Activated naive CD4-positive, alpha-beta T cell treated with anti-CD3 and anti-CD28 coated beads for 36 hours (primary cell): ENCODE results near the gene AKAP8. TPM values are rescaled to one million over a fixed set of nuclear protein-coding genes. Genes with fewer than 3 reads are reported as not detected.
"Not testable (repeated sequence)": the region's sequence is repeated elsewhere in the genome, so short reads cannot be mapped to it uniquely, and the experiment has no call there.

Experiments
- CTCF ChIA-PET: fragments of 350-600 bp; sonication (Branson Sonifier 250); formaldehyde crosslinking; loops from one replicate; lab custom pipeline; 2021; ENCODE audit warnings: antibody characterized with exemption; lab: Charles Lee
- DNase-seq: peaks from one replicate; pipeline ENCODE4 v3.0.0-alpha.2; 2020
- H3K27ac Mint-ChIP-seq: one replicate; pipeline ENCODE4 v1.8.0; 2021; ENCODE audit warnings: mild to moderate bottlenecking, mixed read lengths
- H3K27me3 Mint-ChIP-seq: one replicate; pipeline ENCODE4 v1.8.0; 2021; ENCODE audit warnings: low read depth, mixed read lengths
- H3K36me3 Mint-ChIP-seq: one replicate; pipeline ENCODE4 v1.8.0; 2021; ENCODE audit warnings: low read depth, mixed read lengths
- H3K4me1 Mint-ChIP-seq: one replicate; pipeline ENCODE4 v1.8.0; 2021; ENCODE audit warnings: low read depth, mixed read lengths
- H3K4me3 Mint-ChIP-seq: one replicate; pipeline ENCODE4 v1.8.0; 2021; ENCODE audit warnings: mild to moderate bottlenecking, moderate library complexity, mixed read lengths
- H3K9me3 Mint-ChIP-seq: one replicate; pipeline ENCODE4 v1.8.0; 2021; ENCODE audit warnings: mixed read lengths
- intact Hi-C: fragments of 100-400 bp; cut with micrococcal nuclease; formaldehyde crosslinking; loops from one replicate; pipeline ENCODE4 v1.15.1; 2023
- total RNA-seq, 2 experiments: library from RNA; stranded (reverse); gene quantifications; one replicate each; pipeline ENCODE4 v1.2.3, GENCODE V29; 2021

AKAP8 gene
- total RNA-seq, 2 experiments from 2014 or later = 27.1 to 30.3 TPM

GRCh38 chr19:15341328-15341727, 38.3 kb downstream of the AKAP8 start:
- H3K27ac Mint-ChIP-seq, H3K36me3 Mint-ChIP-seq, DNase-seq, H3K4me1 Mint-ChIP-seq, CTCF ChIA-PET, H3K4me3 Mint-ChIP-seq, H3K9me3 Mint-ChIP-seq, intact Hi-C loops, H3K27me3 Mint-ChIP-seq: not testable (repeated sequence)

DNA sequence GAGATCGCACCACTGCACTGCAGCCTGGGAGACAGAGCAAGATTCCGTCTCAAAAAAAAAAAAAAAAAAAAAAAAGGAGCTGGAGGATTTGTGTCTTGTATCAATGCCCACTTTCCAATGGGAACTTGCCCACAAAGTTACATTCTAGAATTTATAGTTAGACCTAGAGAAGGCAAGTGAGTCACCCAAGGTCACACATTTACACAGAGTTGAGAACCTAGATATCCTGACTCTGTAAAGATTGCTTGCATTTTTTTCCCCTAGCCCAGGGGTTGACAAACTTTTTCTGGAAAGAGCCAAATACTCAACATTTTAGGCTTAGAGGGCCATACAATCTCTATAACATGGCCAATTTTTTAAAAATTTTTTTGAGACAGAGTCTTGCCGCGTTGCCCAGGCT, 39.5 kb downstream of the AKAP8 start:
- no peak for DNase-seq
- Mint-ChIP-seq H3K4me1 (no peaks in the 10 kb centered on the region), H3K4me3 (no peak overlapping the region), H3K36me3 (no peaks in the 10 kb centered on the region), H3K27me3 (no peaks in the 10 kb centered on the region), H3K27ac (no peak overlapping the region), H3K9me3 (no peaks in the 10 kb centered on the region)
- CTCF ChIA-PET = interaction anchor here (0.7 kb wide), 1 partner anchor 204 kb away, joined by 3 read pairs; no protein-coding TSS in a partner anchor
- intact Hi-C loops = no loop called here

GRCh38 chr19:15337202-15337601, 42.4 kb downstream of the AKAP8 start:
- no peaks in the 10 kb centered on the region for H3K36me3 Mint-ChIP-seq
- intact Hi-C loops = loop anchor here (10.0 kb wide), 1 partner anchor 212 kb away; a partner anchor contains a TSS
- H3K9me3 Mint-ChIP-seq = no peaks in the 10 kb centered on the region
- H3K27me3 Mint-ChIP-seq = no peaks in the 10 kb centered on the region
- peaks cover 13% of the 10 kb centered on the region for H3K4me1 Mint-ChIP-seq
- no peak overlapping the region for H3K27ac Mint-ChIP-seq
- H3K4me3 Mint-ChIP-seq = no peak overlapping the region
- CTCF ChIA-PET = interaction anchor here (0.8 to 1.1 kb wide), 2 partner anchors 9 to 186 kb away, joined by 3 to 4 read pairs; no protein-coding TSS in a partner anchor
- no peak for DNase-seq

GRCh38 chr19:15335992-15336391, 43.6 kb downstream of the AKAP8 start:
- intact Hi-C loops = loop anchor here (10.0 kb wide), 1 partner anchor 211 kb away; a partner anchor contains a TSS
- DNase-seq, H3K27me3 Mint-ChIP-seq, H3K36me3 Mint-ChIP-seq, H3K27ac Mint-ChIP-seq, CTCF ChIA-PET, H3K9me3 Mint-ChIP-seq, H3K4me3 Mint-ChIP-seq: not testable (repeated sequence)
- H3K4me1 Mint-ChIP-seq = peaks cover 13% of the 10 kb centered on the region

GRCh38 chr19:15332311-15332996, 47.1 kb downstream of the AKAP8 start, which contains the start of gene BRD4:
BRD4 (minus strand) TSS chr19:15332539; CDS start chr19:15273099, 59,440 bp downstream.
- H3K9me3 Mint-ChIP-seq = no peaks in the 10 kb centered on the region
- peak; percentile 73 for DNase-seq
- CTCF ChIA-PET = interaction anchor here (0.7 to 1.5 kb wide), 5 partner anchors 8 to 754 kb away, joined by 3 to 5 read pairs (median 4); no protein-coding TSS in a partner anchor
- peak within 1 kb of the TSS; percentile 93 for H3K27ac Mint-ChIP-seq
- H3K4me1 Mint-ChIP-seq = peaks cover 45% of the 10 kb centered on the region
- no peaks in the 10 kb centered on the region for H3K27me3 Mint-ChIP-seq
- peaks cover 16% of the 10 kb centered on the region for H3K36me3 Mint-ChIP-seq
- intact Hi-C loops = loop anchor here (1.0 to 10.0 kb wide), 4 partner anchors 47 to 225 kb away; partner anchors contain the start of gene AKAP8
- H3K4me3 Mint-ChIP-seq = peak within 1 kb of the TSS; percentile 94

DNA sequence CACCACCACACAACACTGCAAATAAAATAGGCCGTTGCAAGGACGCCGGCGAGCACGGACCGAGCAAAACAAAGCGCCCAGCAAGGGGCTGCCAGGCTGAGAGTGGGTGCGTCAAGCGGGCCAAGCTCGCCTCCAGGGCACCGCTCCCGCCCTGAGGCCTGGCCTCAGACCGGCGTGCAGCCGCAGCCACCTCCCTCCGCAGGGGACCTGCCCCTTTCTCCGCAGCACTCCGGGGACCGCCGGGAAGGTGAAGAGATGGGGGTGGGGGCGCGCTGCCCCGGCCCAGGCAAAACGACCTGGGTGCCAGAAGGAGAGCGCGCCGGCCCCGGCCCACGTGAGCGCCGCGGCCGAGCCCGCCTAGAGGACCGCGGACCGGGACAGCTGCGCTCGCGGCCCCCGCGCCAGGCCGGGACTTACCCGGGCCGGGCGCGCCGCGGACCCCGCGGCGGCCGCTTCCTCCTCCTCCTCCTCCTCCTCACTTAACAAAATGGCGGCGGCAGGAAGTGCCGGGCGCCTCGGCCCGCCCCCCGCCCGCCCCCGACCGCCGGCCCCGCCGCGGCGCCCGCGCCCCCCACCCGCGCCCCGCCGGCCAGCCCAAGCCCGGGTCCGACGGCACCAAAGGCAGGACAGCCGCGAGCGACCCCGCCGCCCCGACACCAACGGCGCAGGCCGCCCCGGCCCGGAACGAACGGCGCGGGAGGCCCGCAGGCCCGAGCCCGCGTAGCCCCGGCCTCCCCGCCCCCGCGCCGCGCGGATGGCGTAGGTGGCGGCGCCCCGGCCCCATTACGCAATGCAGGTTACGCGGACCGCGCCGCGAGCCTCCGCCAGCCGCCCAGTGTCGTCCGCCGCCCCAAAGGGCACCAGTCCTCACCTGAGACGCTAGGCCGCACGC, 47.9 kb downstream of the AKAP8 start:
- peak overlapping the region; percentile 94 for H3K4me3 Mint-ChIP-seq
- peak overlapping the region; percentile 93 for H3K27ac Mint-ChIP-seq
- H3K4me1 Mint-ChIP-seq = peaks cover 53% of the 10 kb centered on the region
- DNase-seq = peak; percentile 56
- intact Hi-C loops = loop anchor here (1.0 to 10.0 kb wide), 5 partner anchors 31 to 226 kb away; partner anchors contain the start of gene AKAP8
- no peaks in the 10 kb centered on the region for H3K27me3 Mint-ChIP-seq
- no peaks in the 10 kb centered on the region for H3K9me3 Mint-ChIP-seq
- peaks cover 16% of the 10 kb centered on the region for H3K36me3 Mint-ChIP-seq
- CTCF ChIA-PET = no interaction called here

GRCh38 chr19:15330801-15331418, 48.7 kb downstream of the AKAP8 start:
- CTCF ChIA-PET = interaction anchor here (0.6 kb wide), 1 partner anchor 104 kb away, joined by 3 read pairs; no protein-coding TSS in a partner anchor
- no peaks in the 10 kb centered on the region for H3K9me3 Mint-ChIP-seq
- H3K4me1 Mint-ChIP-seq = peaks cover 59% of the 10 kb centered on the region
- intact Hi-C loops = loop anchor here (1.0 to 10.0 kb wide), 5 partner anchors 13 to 226 kb away; a partner anchor contains a TSS
- H3K27me3 Mint-ChIP-seq = no peaks in the 10 kb centered on the region
- peak; percentile 29 for DNase-seq
- peak overlapping the region; percentile 94 for H3K4me3 Mint-ChIP-seq
- peaks cover 16% of the 10 kb centered on the region for H3K36me3 Mint-ChIP-seq
- H3K27ac Mint-ChIP-seq = peak overlapping the region; percentile 93

DNA sequence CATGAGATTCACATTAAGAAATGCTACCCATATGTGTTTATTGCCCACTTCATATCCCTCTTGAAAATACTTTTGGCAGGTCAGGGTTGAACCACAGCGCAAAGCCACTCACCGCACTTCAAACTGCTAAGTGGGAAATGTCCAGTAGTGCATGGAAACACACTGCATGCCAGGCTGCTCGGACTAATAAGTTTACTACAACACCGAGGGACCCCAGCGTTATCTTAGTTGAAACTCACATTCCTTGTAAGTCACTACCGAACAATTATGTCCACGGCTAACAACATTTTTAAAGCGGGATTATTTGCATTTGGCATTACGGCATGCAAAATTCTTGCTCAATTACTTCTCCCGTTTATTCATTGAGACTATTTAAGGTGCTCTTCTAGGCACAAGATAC, 51.3 kb downstream of the AKAP8 start:
- DNase-seq = no peak
- CTCF ChIA-PET = no interaction called here
- Mint-ChIP-seq H3K27me3 (no peaks in the 10 kb centered on the region), H3K9me3 (peaks cover 1% of the 10 kb centered on the region), H3K4me1 (peaks cover 77% of the 10 kb centered on the region), H3K4me3 (no peak overlapping the region), H3K36me3 (peaks cover 19% of the 10 kb centered on the region), H3K27ac (no peak overlapping the region)
- intact Hi-C loops = no loop called here

DNA sequence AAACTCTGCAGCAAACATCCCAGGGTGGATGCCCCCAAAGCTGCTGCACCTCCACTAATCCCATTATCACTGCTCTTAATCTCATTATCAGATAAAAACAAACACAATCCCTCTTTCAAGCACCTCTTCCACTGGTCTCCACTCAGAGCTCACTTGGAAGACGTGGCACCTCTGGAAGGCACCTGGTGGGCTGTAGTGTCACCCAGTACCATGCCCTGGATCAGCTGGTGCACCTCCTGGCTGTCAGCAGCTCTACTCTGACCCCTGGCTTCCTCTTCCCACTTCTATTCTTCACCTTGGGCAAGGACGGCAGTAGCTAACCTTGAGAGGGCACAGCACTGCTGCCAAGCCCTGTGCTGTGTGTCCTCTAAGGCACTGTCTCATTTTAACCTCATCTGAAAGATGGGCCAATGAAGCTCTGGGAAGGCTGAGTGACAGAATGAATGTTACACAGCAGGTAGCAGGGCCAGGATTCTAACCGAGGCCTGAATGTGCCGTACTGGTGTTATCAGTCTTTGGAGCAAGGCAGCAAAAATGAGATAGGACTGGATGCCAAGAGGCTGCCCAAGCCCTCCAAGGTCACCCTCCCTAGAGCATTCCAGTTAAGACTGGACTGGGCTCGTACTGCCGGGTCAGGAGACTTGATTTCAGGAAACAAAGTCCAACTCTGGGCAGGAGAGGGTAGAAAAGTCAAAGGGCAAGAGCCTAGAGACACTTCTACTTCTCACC, 54.6 kb downstream of the AKAP8 start:
- Mint-ChIP-seq H3K27me3 (no peaks in the 10 kb centered on the region), H3K9me3 (peaks cover 2% of the 10 kb centered on the region), H3K36me3 (peaks cover 17% of the 10 kb centered on the region), H3K4me3 (no peak overlapping the region), H3K4me1 (peaks cover 86% of the 10 kb centered on the region), H3K27ac (peak overlapping the region; percentile 61)
- intact Hi-C loops = no loop called here
- CTCF ChIA-PET = interaction anchor here (0.6 to 1.6 kb wide), 4 partner anchors 8 to 33 kb away, joined by 3 to 4 read pairs (median 4); no protein-coding TSS in a partner anchor
- DNase-seq = peak; percentile 26

- Mint-ChIP-seq H3K4me3 (no peak overlapping the region), H3K9me3 (peaks cover 2% of the 10 kb centered on the region), H3K27me3 (no peaks in the 10 kb centered on the region), H3K4me1 (peaks cover 85% of the 10 kb centered on the region), H3K27ac (peak overlapping the region; percentile 80), H3K36me3 (peaks cover 11% of the 10 kb centered on the region)
- peak; percentile 41 for DNase-seq
- intact Hi-C loops = no loop called here
- CTCF ChIA-PET = interaction anchor here (0.8 kb wide), 1 partner anchor 21 kb away, joined by 3 read pairs; no protein-coding TSS in a partner anchor
Observed at GRCh38 chr19:15323496-15324235, 55.9 kb downstream of the AKAP8 start.

- intact Hi-C loops = no loop called here
- CTCF ChIA-PET = no interaction called here
- DNase-seq = no peak
- peaks cover 87% of the 10 kb centered on the region for H3K4me1 Mint-ChIP-seq
- H3K9me3 Mint-ChIP-seq = peaks cover 2% of the 10 kb centered on the region
- no peaks in the 10 kb centered on the region for H3K27me3 Mint-ChIP-seq
- H3K27ac Mint-ChIP-seq = peak overlapping the region; percentile 60
- no peak overlapping the region for H3K4me3 Mint-ChIP-seq
- peaks cover 12% of the 10 kb centered on the region for H3K36me3 Mint-ChIP-seq
Observed at GRCh38 chr19:15321739-15322138, 57.8 kb downstream of the AKAP8 start.
